HepG2 (cell line): ENCODE measurements around the gene SF3B5. TPM values are rescaled to one million over a fixed set of nuclear protein-coding genes. Genes with fewer than 3 reads are reported as not detected.

ENCODE experiments used
- ATAC-seq: fragments of 200-7000 bp; cut with Tn5 transposase; 3 replicates; pipeline ENCODE4 v1.9.1; 2020; ENCODE audit warnings: mild to moderate bottlenecking, moderate library complexity
- BruUV-seq: library from RNA; stranded (reverse); fragments of 400-500 nt; replicated peaks from 2 replicates; lab custom pipeline; 2021; lab: Mats Ljungman, UMichigan
- CTCF ChIA-PET: fragments of 300-600 bp; formaldehyde crosslinking; extraction: SDS; loops from one replicate; lab custom pipeline; 2021; ENCODE audit warnings: low total read pairs, inconsistent platforms, low intra/inter-chr PET ratio; lab: Yijun Ruan, JAX
- POLR2A ChIA-PET: fragments of 350-600 bp; sonication (Branson Sonifier 250); formaldehyde crosslinking; loops from one replicate; lab custom pipeline; 2020; ENCODE audit warnings: antibody characterized with exemption, inconsistent platforms; lab: Yijun Ruan, JAX
- DNase-seq: peaks from one replicate; pipeline ENCODE4 v3.0.0-alpha.2; 2015; ENCODE audit warnings: low spot score
- FAIRE-seq: peaks from 3 replicates; lab custom pipeline; 2011; peaks lifted over from hg19 to GRCh38; lab: Jason Lieb, UNC
- H2AFZ ChIP-seq: one replicate; pipeline ENCODE4 v1.6.1; 2011; ENCODE audit warnings: low read length, inconsistent platforms
- H3K27ac ChIP-seq: fragments of 300-600 bp; 3 replicates; pipeline ENCODE4 v1.8.0; 2011; ENCODE audit warnings: mixed run types, mild to moderate bottlenecking, mixed read lengths, low read length, inconsistent platforms; ENCODE audit not compliant: insufficient read depth; ENCODE audit errors: extremely low read length
- H3K27me3 ChIP-seq, 2 experiments: fragments of 200-600 bp in 1 of 2; 2 replicates in 1 of 2; 3 replicates in 1 of 2; pipeline versions ENCODE4 v1.6.0 to v1.8.0; 2011; ENCODE audit warnings: low read length in 2 of 2, mild to moderate bottlenecking in 2 of 2, moderate library complexity in 2 of 2, inconsistent platforms in 1 of 2; ENCODE audit not compliant: insufficient read depth in 2 of 2, control insufficient read depth in 1 of 2
- H3K36me3 ChIP-seq, 2 experiments: fragments of 200-600 bp in 1 of 2; replicated peaks in 1 of 2; 2 replicates in 1 of 2; 3 replicates in 1 of 2; pipeline versions ENCODE4 v1.5.1 to v1.8.0; 2011; ENCODE audit warnings: low read length in 2 of 2, inconsistent platforms in 1 of 2; ENCODE audit not compliant: insufficient read depth in 2 of 2, control insufficient read depth in 1 of 2
- H3K4me1 ChIP-seq: 2 replicates; pipeline ENCODE4 v1.5.1; 2012; ENCODE audit warnings: low read length, inconsistent platforms; ENCODE audit not compliant: insufficient read depth
- H3K4me2 ChIP-seq: 2 replicates; pipeline ENCODE4 v1.6.0; 2011; ENCODE audit warnings: low read depth, low read length, inconsistent platforms
- H3K4me3 ChIP-seq, 3 experiments: fragments of 200-600 bp in 1 of 3; sonication (generic), shearing (Covaris generic) in 1 of 3; replicated peaks in 1 of 3; 2 replicates each; pipeline ENCODE4 v1.5.1; 2011 to 2016; ENCODE audit warnings: low read length in 3 of 3, inconsistent platforms in 2 of 3, low read depth in 2 of 3, mild to moderate bottlenecking in 2 of 3, control low read depth in 1 of 3, mixed read lengths in 1 of 3; ENCODE audit not compliant: insufficient read depth in 1 of 3
- H3K79me2 ChIP-seq: one replicate; pipeline ENCODE4 v1.6.1; 2011; ENCODE audit warnings: low read length, inconsistent platforms; ENCODE audit not compliant: insufficient read depth
- H3K9ac ChIP-seq: 2 replicates; pipeline ENCODE4 v1.6.0; 2011; ENCODE audit warnings: mild to moderate bottlenecking, low read depth, low read length, inconsistent platforms; ENCODE audit not compliant: insufficient read depth
- H3K9me3 ChIP-seq: 2 replicates; pipeline ENCODE4 v1.5.1; 2012; ENCODE audit warnings: mild to moderate bottlenecking, low read length
- H4K20me1 ChIP-seq: 2 replicates; pipeline ENCODE4 v1.6.0; 2011; ENCODE audit warnings: inconsistent platforms, mild to moderate bottlenecking, low read length, moderate library complexity; ENCODE audit not compliant: insufficient read depth
- HOXA7 ChIP-seq: sonication (generic); formaldehyde crosslinking; IDR thresholded peaks from 2 replicates; pipeline ENCODE4 v1.8.1; 2022; ENCODE audit warnings: mild to moderate bottlenecking, missing genetic modification reagents, moderate library complexity
- IKZF4 ChIP-seq: sonication (generic); formaldehyde crosslinking; IDR thresholded peaks from 2 replicates; pipeline ENCODE4 v1.5.1; 2020; ENCODE audit warnings: borderline replicate concordance, mild to moderate bottlenecking, low read depth, missing genetic modification reagents; ENCODE audit errors: not compliant biosample characterization
- MLLT10 ChIP-seq: sonication (generic); formaldehyde crosslinking; IDR thresholded peaks from 2 replicates; pipeline ENCODE4 v1.4.0; 2020; ENCODE audit warnings: missing genetic modification reagents
- ZNF318 ChIP-seq: sonication (generic); formaldehyde crosslinking; IDR thresholded peaks from 2 replicates; pipeline ENCODE4 v1.4.0; 2020; ENCODE audit warnings: mild to moderate bottlenecking, missing genetic modification reagents
- ZNF407 ChIP-seq: sonication (generic); formaldehyde crosslinking; IDR thresholded peaks from one replicate; pipeline ENCODE4 v1.5.1; 2020; ENCODE audit warnings: mild to moderate bottlenecking, missing genetic modification reagents; ENCODE audit errors: not compliant biosample characterization
- ZSCAN30 ChIP-seq: sonication (generic); formaldehyde crosslinking; IDR thresholded peaks from 2 replicates; pipeline ENCODE4 v1.5.0; 2020; ENCODE audit warnings: mild to moderate bottlenecking, missing genetic modification reagents
- WGBS: methylation state at CpG from one replicate; pipeline ENCODE4 v1.1.6; 2017; ENCODE audit warnings: low lambda C conversion rate; 5-methylcytosine and 5-hydroxymethylcytosine counted together
- in situ Hi-C: cut with HindIII; loops from 2 replicates; pipeline ENCODE4 v1.10.0; 2017; ENCODE audit warnings: low pct_unique_long_range_greater_than_20kb; ENCODE audit not compliant: extremely low pct_ligation_motif_present
- intact Hi-C: fragments of 100-400 bp; cut with micrococcal nuclease; formaldehyde crosslinking; loops from one replicate; pipeline ENCODE4 v1.10.0; 2022; ENCODE audit not compliant: unreplicated experiment
- polyA plus RNA-seq, 8 experiments: library from polyadenylated mRNA; depleted of rRNA in 3 of 8; stranded (reverse) in 7 of 8; unstranded in 1 of 8; fragments of >200 nt; fragmentation: Illumina TruSeq in 4 of 8; extraction: Trizol in 4 of 8; gene quantifications; 2 replicates each; pipeline versions ENCODE4 v1.2.1 to v1.2.3, GENCODE V29; 2011 to 2016; ENCODE audit warnings: low read depth in 4 of 8, missing spikeins in 1 of 8, mixed read lengths in 1 of 8; ENCODE audit not compliant: insufficient read depth in 1 of 8
- total RNA-seq, 5 experiments: library from RNA; depleted of rRNA; stranded (reverse); fragments of >200 nt; fragmentation: Illumina TruSeq; extraction: Trizol; gene quantifications; 2 replicates each; pipeline ENCODE4 v1.2.3, GENCODE V29; 2016; ENCODE audit warnings: low read depth in 1 of 5

The SF3B5 gene
- total and polyA plus RNA-seq, 2 of the 13 experiments (the other 11 are each of a cell fraction or from before 2014, with no cell fraction given) = 263 to 292 TPM

GRCh38 chr6:144086959-144087358 lies 8.4 kb downstream of the SF3B5 start (continued):
- no peak for TF ChIP-seq ZNF407 (CRISPR knock-in tag)
- no peak for TF ChIP-seq MLLT10 (CRISPR knock-in tag)

- Histone ChIP-seq H3K4me2 (no peak overlapping the region), H3K27me3 (no peaks in the 10 kb centered on the region), H3K36me3 (no peaks in the 10 kb centered on the region), H3K4me1 (no peaks in the 10 kb centered on the region), H2AFZ (no peak overlapping the region), H3K9me3 (no peaks in the 10 kb centered on the region), H3K9ac (no peak overlapping the region), H3K79me2 (no peaks in the 10 kb centered on the region), H3K27ac (no peak overlapping the region), H3K4me3 (no peak overlapping the region), H4K20me1 (no peaks in the 10 kb centered on the region)
- 89% methylated on average over 1 of the region's 1 CpG for WGBS
- no peak for ATAC-seq
- intact Hi-C loops (no loop called here), in situ Hi-C loops (no loop called here)
- no peak for FAIRE-seq
- POLR2A ChIA-PET = no interaction called here
- no peak for DNase-seq
- no TSS peak for BruUV-seq
- CTCF ChIA-PET = no interaction called here
- no peak for TF ChIP-seq ZSCAN30 (CRISPR knock-in tag)
- TF ChIP-seq HOXA7 (CRISPR knock-in tag) = no peak
- no peak for TF ChIP-seq ZNF318 (CRISPR knock-in tag)
- TF ChIP-seq IKZF4 (CRISPR knock-in tag) = no peak
These were observed 12.2 kb downstream of the SF3B5 start for GRCh38 chr6:144083172-144083571.
